NCI-H1436 (cell line): ENCODE measurements around the gene FAF1.
"Not testable (repeated sequence)": the region's sequence is repeated elsewhere in the genome, so short reads cannot be mapped to it uniquely, and the experiment has no call there.

Source experiments
- DNase-seq: peaks from one replicate; lab custom pipeline; 2025; lab: John Stamatoyannopoulos, UW

FAF1 gene

GRCh38 chr1:50959303-50959912 is 659 bp downstream of the FAF1 start:
- DNase-seq = no peak

- no peak for DNase-seq
Observed at GRCh38 chr1:50955116-50955515, 5.0 kb downstream of the FAF1 start.

- not testable (repeated sequence) for DNase-seq
Observed at GRCh38 chr1:50952566-50952965, 7.5 kb downstream of the FAF1 start.

GRCh38 chr1:50950396-50950795 is 9.7 kb downstream of the FAF1 start:
- DNase-seq = no peak

- no peak for DNase-seq
Observed at GRCh38 chr1:50949286-50949982, 10.6 kb downstream of the FAF1 start.

- DNase-seq = no peak
Observed at GRCh38 chr1:50942334-50942733, 17.7 kb downstream of the FAF1 start.

- no peak for DNase-seq
Observed at GRCh38 chr1:50940291-50940690, 19.8 kb downstream of the FAF1 start.

GRCh38 chr1:50936321-50936720 is 23.7 kb downstream of the FAF1 start:
- DNase-seq = no peak

- DNase-seq = not testable (repeated sequence)
Observed at GRCh38 chr1:50935276-50935675, 24.8 kb downstream of the FAF1 start.

- DNase-seq = no peak
Observed at GRCh38 chr1:50934838-50935237, 25.2 kb downstream of the FAF1 start.

GRCh38 chr1:50933770-50934169 is 26.3 kb downstream of the FAF1 start:
- DNase-seq = not testable (repeated sequence)

GRCh38 chr1:50932043-50932442 is 28.0 kb downstream of the FAF1 start:
- not testable (repeated sequence) for DNase-seq

- no peak for DNase-seq
Observed at GRCh38 chr1:50930965-50931737, 28.9 kb downstream of the FAF1 start.

- DNase-seq = no peak
Observed at GRCh38 chr1:50930193-50930592, 29.9 kb downstream of the FAF1 start.

- DNase-seq = no peak
Observed at GRCh38 chr1:50929376-50929958, 30.6 kb downstream of the FAF1 start.

GRCh38 chr1:50923564-50923963 is 36.5 kb downstream of the FAF1 start:
- no peak for DNase-seq

GRCh38 chr1:50921029-50921428 is 39.0 kb downstream of the FAF1 start:
- no peak for DNase-seq

- DNase-seq = no peak
Observed at GRCh38 chr1:50920409-50920808, 39.7 kb downstream of the FAF1 start.

- DNase-seq = no peak
Observed at GRCh38 chr1:50917138-50918137, 42.6 kb downstream of the FAF1 start.

- no peak for DNase-seq
Observed at GRCh38 chr1:50915621-50916020, 44.4 kb downstream of the FAF1 start.

- DNase-seq = no peak
Observed at GRCh38 chr1:50913954-50914353, 46.1 kb downstream of the FAF1 start.
